HCT116 (cell line): ENCODE measurements around the gene ELK4. TPM values are rescaled to one million over a fixed set of nuclear protein-coding genes. Genes with fewer than 3 reads are reported as not detected.

ENCODE experiments used
- ATAC-seq: fragments of 200-7000 bp; cut with Tn5 transposase; 2 replicates; pipeline ENCODE4 v1.9.1; 2020; ENCODE audit warnings: mild to moderate bottlenecking, moderate library complexity
- BruUV-seq: library from RNA; stranded (reverse); fragments of 400-500 nt; replicated peaks from 2 replicates; lab custom pipeline; 2021; lab: Mats Ljungman, UMichigan
- CTCF ChIA-PET: fragments of 300-600 bp; sonication (Branson Sonifier 250); formaldehyde crosslinking; loops from one replicate; lab custom pipeline; 2021; ENCODE audit warnings: antibody characterized with exemption; lab: Charles Lee
- POLR2A ChIA-PET: fragments of 300-600, 350-600 bp; sonication (Branson Sonifier 250); formaldehyde crosslinking; loops from one replicate; lab custom pipeline; 2021; ENCODE audit warnings: antibody characterized with exemption; lab: Charles Lee
- RAD21 ChIA-PET, 2 experiments: fragments of 300-600 bp; sonication (Branson Sonifier 250); formaldehyde crosslinking; loops; one replicate each; lab custom pipeline; 2023; ENCODE audit warnings: low total read pairs in 2 of 2; ENCODE audit not compliant: uncharacterized antibody in 2 of 2, unreplicated experiment in 2 of 2, low non-redundant PET in 1 of 2; lab: Charles Lee
- DNase-seq: peaks from one replicate; pipeline ENCODE4 v3.0.0-alpha.2; 2010; ENCODE audit warnings: low read depth, low spot score
- H2AFZ ChIP-seq: fragments of 200-600 bp; shearing (Covaris generic), sonication (generic); 2 replicates; pipeline ENCODE4 v1.6.1; 2017; ENCODE audit warnings: low read depth, mixed run types, mixed read lengths, antibody characterized with exemption, low read length; ENCODE audit not compliant: poor library complexity, severe bottlenecking
- H3K27ac ChIP-seq: 2 replicates; pipeline ENCODE4 v1.5.1; 2012; ENCODE audit warnings: low read depth, low read length
- H3K27me3 ChIP-seq: fragments of 200-600 bp; sonication (generic); 2 replicates; pipeline ENCODE4 v1.6.1; 2016; ENCODE audit warnings: mixed run types, low read length, mixed read lengths; ENCODE audit not compliant: insufficient read depth
- H3K36me3 ChIP-seq, 2 experiments: fragments of 200-500 bp in 1 of 2; fragments of 200-600 bp in 1 of 2; sonication (Bioruptor generic) in 1 of 2; sonication (generic) in 1 of 2; 2 replicates each; pipeline versions ENCODE4 v1.5.1 to v1.6.1; 2014 to 2016; ENCODE audit warnings: low read length in 2 of 2, inconsistent platforms in 1 of 2, mixed read lengths in 1 of 2, mixed run types in 1 of 2; ENCODE audit not compliant: insufficient read depth in 2 of 2, control insufficient read depth in 1 of 2
- H3K4me1 ChIP-seq, 2 experiments: fragments of 200-600 bp in 1 of 2; sonication (generic) in 1 of 2; 2 replicates each; pipeline versions ENCODE4 v1.5.1 to v1.6.1; 2012 to 2017; ENCODE audit warnings: low read length in 2 of 2, inconsistent platforms in 1 of 2, mild to moderate bottlenecking in 1 of 2, mixed read lengths in 1 of 2, mixed run types in 1 of 2, moderate library complexity in 1 of 2; ENCODE audit not compliant: insufficient read depth in 2 of 2, control insufficient read depth in 1 of 2
- H3K4me2 ChIP-seq: fragments of 200-600 bp; sonication (generic); 2 replicates; pipeline ENCODE4 v1.6.1; 2017; ENCODE audit warnings: mixed run types, low read length, mixed read lengths
- H3K4me3 ChIP-seq, 2 experiments: fragments of 200-600 bp in 1 of 2; sonication (generic) in 1 of 2; replicated peaks in 1 of 2; 2 replicates each; pipeline ENCODE4 v1.5.1; 2011 to 2016; ENCODE audit warnings: low read length in 2 of 2, control low read depth in 1 of 2, low read depth in 1 of 2, mild to moderate bottlenecking in 1 of 2, mixed read lengths in 1 of 2, mixed run types in 1 of 2
- H3K79me2 ChIP-seq: fragments of 200-600 bp; sonication (generic); 2 replicates; pipeline ENCODE4 v1.6.1; 2017; ENCODE audit warnings: mild to moderate bottlenecking, mixed run types, low read length, moderate library complexity, mixed read lengths; ENCODE audit not compliant: insufficient read depth
- H3K9ac ChIP-seq: fragments of 200-600 bp; sonication (generic); 2 replicates; pipeline ENCODE4 v1.6.1; 2016; ENCODE audit warnings: low read length, mixed read lengths
- H3K9me2 ChIP-seq: fragments of 200-600 bp; sonication (generic), shearing (Covaris generic); 2 replicates; pipeline ENCODE4 v1.6.1; 2017; ENCODE audit warnings: mixed run types, mild to moderate bottlenecking, moderate library complexity; ENCODE audit not compliant: insufficient read depth
- H3K9me3 ChIP-seq, 2 experiments: fragments of 200-500 bp in 1 of 2; fragments of 200-600 bp in 1 of 2; sonication (Bioruptor generic) in 1 of 2; sonication (generic) in 1 of 2; 2 replicates each; pipeline ENCODE4 v1.6.1; 2014 to 2017; ENCODE audit warnings: low read length in 2 of 2, mixed read lengths in 2 of 2, inconsistent platforms in 1 of 2, low read depth in 1 of 2, mild to moderate bottlenecking in 1 of 2, mixed run types in 1 of 2, moderate library complexity in 1 of 2; ENCODE audit not compliant: control insufficient read depth in 1 of 2, insufficient read depth in 1 of 2
- H4K20me1 ChIP-seq: fragments of 200-600 bp; sonication (generic), shearing (Covaris generic); 2 replicates; pipeline ENCODE4 v1.6.1; 2017; ENCODE audit warnings: mixed run types, mild to moderate bottlenecking, moderate library complexity; ENCODE audit not compliant: insufficient read depth
- CEBPB ChIP-seq: IDR thresholded peaks from 2 replicates; pipeline ENCODE4 v1.6.1; 2012; ENCODE audit warnings: low read depth
- FOSL1 ChIP-seq: IDR thresholded peaks from 2 replicates; pipeline ENCODE4 v1.6.1; 2012; ENCODE audit warnings: low read depth
- MAX ChIP-seq: IDR thresholded peaks from 2 replicates; pipeline ENCODE4 v1.6.1; 2012
- SIN3A ChIP-seq: IDR thresholded peaks from 2 replicates; pipeline ENCODE4 v1.6.1; 2012; ENCODE audit warnings: low read depth
- SP1 ChIP-seq: IDR thresholded peaks from 2 replicates; pipeline ENCODE4 v1.6.1; 2012; ENCODE audit warnings: low read depth
- YY1 ChIP-seq: IDR thresholded peaks from 2 replicates; pipeline ENCODE4 v1.6.1; 2011; ENCODE audit warnings: low read length, low read depth, moderate library complexity, mild to moderate bottlenecking; ENCODE audit not compliant: insufficient replicate concordance; ENCODE audit errors: extremely low read depth
- ZBTB33 ChIP-seq: IDR thresholded peaks from 2 replicates; pipeline ENCODE4 v1.6.1; 2011; ENCODE audit warnings: mild to moderate bottlenecking, low read length, moderate library complexity; ENCODE audit not compliant: insufficient replicate concordance; ENCODE audit errors: extremely low read depth
- intact Hi-C: fragments of 100-400 bp; cut with micrococcal nuclease; formaldehyde crosslinking; loops from 2 replicates; pipeline ENCODE4 v1.10.0; 2022
- total RNA-seq: library from RNA; stranded (reverse); gene quantifications from one replicate; pipeline ENCODE4 v1.2.1, GENCODE V29; 2021; ENCODE audit not compliant: unreplicated experiment

ELK4 gene
- total RNA-seq, 1 experiment from 2014 or later = 46.2 TPM

- TF ChIP-seq YY1 (no peak), SP1 (no peak), FOSL1 (no peak)
Observed at GRCh38 chr1:205613854-205614412, 17.9 kb downstream of the ELK4 start (continued).

GRCh38 chr1:205612556-205612955 lies 19.3 kb downstream of the ELK4 start:
- RAD21 ChIA-PET = no interaction called here
- ATAC-seq (no peak), DNase-seq (no peak)
- Histone ChIP-seq H3K4me1 (0 out of 4 replicates have a peak, but pooled peaks cover 0 to 4% of the 10 kb centered on the region in 2 experiments), H3K79me2 (peaks cover 34% of the 10 kb centered on the region), H3K4me3 (no peak overlapping the region), H3K9me2 (no peaks in the 10 kb centered on the region), H4K20me1 (no peaks in the 10 kb centered on the region), H2AFZ (no peak overlapping the region), H3K27me3 (no peaks in the 10 kb centered on the region), H3K27ac (no peak overlapping the region), H3K36me3 (peaks cover 0 to 20% of the 10 kb centered on the region in 2 experiments; a peak in 3 of 4 replicates), H3K9me3 (no peaks in the 10 kb centered on the region), H3K4me2 (no peak overlapping the region), H3K9ac (no peak overlapping the region)
- TF ChIP-seq MAX (no peak), SIN3A (no peak)
- intact Hi-C loops = no loop called here
- BruUV-seq = no TSS peak
- CTCF ChIA-PET = no interaction called here
- POLR2A ChIA-PET = interaction anchor here (1.3 kb wide), 1 partner anchor 20 kb away, joined by 4 read pairs; no protein-coding TSS in a partner anchor

- TF ChIP-seq ZBTB33 (no peak), CEBPB (no peak), MAX (no peak)
- H3K4me1 ChIP-seq = 0 out of 4 replicates have a peak, but pooled peaks cover 0 to 4% of the 10 kb centered on the region in 2 experiments
- no peak overlapping the region for H3K9ac ChIP-seq
- H3K79me2 ChIP-seq = peaks cover 34% of the 10 kb centered on the region
- no peaks in the 10 kb centered on the region for H3K9me2 ChIP-seq
- intact Hi-C loops = no loop called here
- H3K36me3 ChIP-seq = peaks cover 0 to 19% of the 10 kb centered on the region in 2 experiments; a peak in 3 of 4 replicates
- no peak for DNase-seq
- no peaks in the 10 kb centered on the region for H3K9me3 ChIP-seq
- ChIA-PET CTCF (no interaction called here), POLR2A (interaction anchor here (1.3 kb wide), 1 partner anchor 20 kb away, joined by 4 read pairs; no protein-coding TSS in a partner anchor), RAD21 (no interaction called here)
- no peaks in the 10 kb centered on the region for H3K27me3 ChIP-seq
- H2AFZ ChIP-seq = no peak overlapping the region
- ATAC-seq = no peak
- no peaks in the 10 kb centered on the region for H4K20me1 ChIP-seq
- no peak overlapping the region for H3K4me2 ChIP-seq
- no TSS peak for BruUV-seq
- no peak overlapping the region for H3K27ac ChIP-seq
- no peak overlapping the region for H3K4me3 ChIP-seq
Observed at GRCh38 chr1:205612104-205612503, 19.7 kb downstream of the ELK4 start.
